Spinal cord (tissue), 10 donors: ENCODE results near the gene HES4. TPM values are rescaled to one million over a fixed set of nuclear protein-coding genes. Genes with fewer than 3 reads are reported as not detected.
"Not testable (repeated sequence)": the region's sequence is repeated elsewhere in the genome, so short reads cannot be mapped to it uniquely, and the experiment has no call there.

Source experiments
- DNase-seq, 6 donors: peaks; one replicate each; pipeline versions ENCODE4 v3.0.0 to v3.0.0-alpha.2; 2013 to 2015; ENCODE audit warnings: low spot score in 6 of 6, low read depth in 4 of 6
- H3K27ac ChIP-seq: one replicate; pipeline ENCODE4 v1.5.1; 2013; ENCODE audit warnings: low read depth, low read length, control low read depth
- H3K27me3 ChIP-seq: one replicate; pipeline ENCODE4 v1.6.1; 2013; ENCODE audit warnings: low read length; ENCODE audit not compliant: control insufficient read depth, insufficient read depth
- H3K36me3 ChIP-seq: one replicate; pipeline ENCODE4 v1.6.1; 2013; ENCODE audit warnings: low read length; ENCODE audit not compliant: control insufficient read depth, insufficient read depth
- H3K4me1 ChIP-seq: one replicate; pipeline ENCODE4 v1.6.1; 2013; ENCODE audit warnings: low read length; ENCODE audit not compliant: control insufficient read depth, insufficient read depth
- H3K4me3 ChIP-seq: one replicate; pipeline ENCODE4 v1.5.1; 2013; ENCODE audit warnings: low read depth, low read length, control low read depth
- H3K9me3 ChIP-seq: one replicate; pipeline ENCODE4 v1.6.1; 2013; ENCODE audit warnings: low read length; ENCODE audit not compliant: control insufficient read depth, insufficient read depth
- WGBS: methylation state at CpG from one replicate; pipeline ENCODE4 v1.1.5; 2013; ENCODE audit warnings: missing lambda C conversion rate; ENCODE audit not compliant: insufficient coverage; 5-methylcytosine and 5-hydroxymethylcytosine counted together
- polyA plus RNA-seq, 2 donors: library from polyadenylated mRNA; unstranded; fragments of 120-200 nt; gene quantifications; one replicate each; pipeline ENCODE4 v1.2.1, GENCODE V29; 2013; ENCODE audit not compliant: insufficient read length in 2 of 2
- total RNA-seq, 2 donors: library from RNA; depleted of rRNA in 1 of 2; stranded (reverse); fragments of 120-200 nt in 1 of 2; fragments of >200 nt in 1 of 2; gene quantifications; one replicate each; pipeline versions ENCODE4 v1.2.3 to v1.2.4, GENCODE V29; 2013 to 2014
- donor health status: healthy.

Gene HES4
- total and polyA plus RNA-seq, 4 donors, result 12.3 to 77.1 (median 73.2) TPM

- Histone ChIP-seq H3K4me1 (peaks cover 79% of the 10 kb centered on the region), H3K9me3 (no peaks in the 10 kb centered on the region), H3K27me3 (peaks cover 6% of the 10 kb centered on the region), H3K27ac (no peak overlapping the region), H3K36me3 (peaks cover 59% of the 10 kb centered on the region), H3K4me3 (no peak overlapping the region)
- DNase-seq, result no peak
- WGBS, result 91% methylated on average over 17 of the region's 19 CpGs
These were observed 35.5 kb upstream of the HES4 start for GRCh38 chr1:1035291-1035943.

DNA sequence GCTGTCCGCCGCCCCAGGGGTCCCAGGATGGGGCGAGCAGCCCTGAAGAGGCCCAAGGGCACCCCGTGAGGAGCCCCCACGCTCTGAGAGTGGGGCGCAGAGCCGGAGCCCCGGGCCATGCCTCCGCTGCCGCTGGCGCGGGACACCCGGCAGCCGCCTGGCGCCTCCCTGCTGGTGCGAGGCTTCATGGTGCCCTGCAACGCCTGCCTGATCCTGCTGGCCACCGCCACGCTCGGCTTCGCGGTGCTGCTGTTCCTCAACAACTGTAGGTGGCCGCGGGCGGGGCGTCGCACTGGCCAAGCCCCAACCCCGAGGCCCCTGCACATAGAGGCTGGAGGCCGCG, 34.5 kb upstream of the HES4 start:
- no peaks in the 10 kb centered on the region for H3K9me3 ChIP-seq
- H3K36me3 ChIP-seq, result peaks cover 59% of the 10 kb centered on the region
- DNase-seq, result peak in 1 of 6 donors; percentile 41
- WGBS, result 37% methylated on average over 30 of the region's 30 CpGs
- H3K4me3 ChIP-seq, result peak overlapping the region; percentile 18
- peaks cover 69% of the 10 kb centered on the region for H3K4me1 ChIP-seq
- peaks cover 2% of the 10 kb centered on the region for H3K27me3 ChIP-seq
- no peak overlapping the region for H3K27ac ChIP-seq

- no peak overlapping the region for H3K27ac ChIP-seq
- H3K9me3 ChIP-seq, result no peaks in the 10 kb centered on the region
- H3K4me3 ChIP-seq, result peak overlapping the region; percentile 18
- WGBS, result 1% methylated on average over 69 of the region's 71 CpGs
- H3K36me3 ChIP-seq, result peaks cover 59% of the 10 kb centered on the region
- H3K27me3 ChIP-seq, result peaks cover 2% of the 10 kb centered on the region
- DNase-seq, result peak in 2 of 6 donors; percentile 58 to 62
- H3K4me1 ChIP-seq, result peaks cover 64% of the 10 kb centered on the region
These were observed 34.0 kb upstream of the HES4 start for GRCh38 chr1:1033731-1034438.

DNA sequence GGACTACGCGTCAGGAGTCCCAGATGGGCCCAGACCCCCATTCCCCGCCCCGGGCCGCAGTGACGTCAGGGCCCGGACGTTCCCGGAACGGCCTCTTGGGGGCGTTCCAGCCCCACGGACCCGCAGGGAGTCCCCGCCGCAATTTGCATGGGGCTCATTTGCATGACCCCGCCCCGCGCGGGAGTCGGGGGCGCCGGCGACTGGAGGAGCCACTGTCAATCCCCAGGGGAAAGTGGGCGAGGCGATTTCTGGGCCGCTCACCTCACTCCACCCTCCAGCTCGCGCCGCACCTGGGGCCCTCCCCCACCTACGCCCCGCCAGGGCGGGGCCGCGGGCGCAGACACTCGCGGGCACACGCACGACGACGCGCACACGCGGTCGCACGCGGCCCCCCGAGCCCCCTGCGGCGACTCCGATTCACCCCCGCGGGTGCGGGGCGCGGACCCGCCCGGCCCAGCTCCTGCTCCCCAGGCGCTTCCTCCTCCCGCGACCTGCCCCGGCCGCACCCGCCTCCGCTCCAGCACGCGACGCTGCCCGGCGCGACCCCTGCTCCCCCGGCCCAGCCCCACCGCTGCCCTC, 33.2 kb upstream of the HES4 start:
- Histone ChIP-seq H3K27me3 (peaks cover 2% of the 10 kb centered on the region), H3K4me3 (peak overlapping the region; percentile 29), H3K36me3 (peaks cover 56% of the 10 kb centered on the region), H3K27ac (no peak overlapping the region), H3K4me1 (peaks cover 56% of the 10 kb centered on the region), H3K9me3 (no peaks in the 10 kb centered on the region)
- DNase-seq, result peak in 5 of 6 donors; percentile 75 to 97 (median 86)
- under 1% methylated on average over 73 of the region's 73 CpGs for WGBS

DNA sequence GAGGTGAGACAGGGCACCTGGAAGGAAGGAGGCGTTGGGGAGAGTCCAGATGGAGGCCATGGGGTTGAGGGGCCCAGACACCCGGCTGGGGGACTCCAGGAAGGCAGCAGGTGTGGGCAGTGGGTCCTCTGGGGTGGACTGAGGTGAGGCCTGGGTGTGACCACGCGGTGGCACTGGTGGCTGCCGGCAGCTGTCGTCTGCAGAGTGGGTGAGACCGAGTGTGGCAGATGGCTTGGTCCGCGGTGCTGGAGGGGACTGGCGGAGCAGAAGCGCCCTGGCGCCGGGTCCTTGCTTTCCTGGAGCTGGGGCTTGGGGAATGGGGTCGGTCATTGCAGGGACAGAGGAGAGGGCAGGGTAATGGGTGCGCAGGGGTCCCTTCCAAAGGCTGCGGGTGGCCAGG, 32.5 kb upstream of the HES4 start:
- peaks cover 2% of the 10 kb centered on the region for H3K27me3 ChIP-seq
- peak in 2 of 6 donors; percentile 65 to 83 for DNase-seq
- peak overlapping the region; percentile 29 for H3K4me3 ChIP-seq
- H3K36me3 ChIP-seq, result peaks cover 56% of the 10 kb centered on the region
- H3K27ac ChIP-seq, result no peak overlapping the region
- H3K4me1 ChIP-seq, result peaks cover 60% of the 10 kb centered on the region
- no peaks in the 10 kb centered on the region for H3K9me3 ChIP-seq
- 22% methylated on average over 16 of the region's 16 CpGs for WGBS

GRCh38 chr1:1031659-1032235, 31.9 kb upstream of the HES4 start:
- WGBS, result 84% methylated on average over 9 of the region's 11 CpGs
- Histone ChIP-seq H3K36me3 (peaks cover 56% of the 10 kb centered on the region), H3K4me3 (no peak overlapping the region), H3K4me1 (peaks cover 62% of the 10 kb centered on the region), H3K27me3 (peaks cover 2% of the 10 kb centered on the region), H3K27ac (no peak overlapping the region), H3K9me3 (no peaks in the 10 kb centered on the region)
- DNase-seq, result no peak

DNA sequence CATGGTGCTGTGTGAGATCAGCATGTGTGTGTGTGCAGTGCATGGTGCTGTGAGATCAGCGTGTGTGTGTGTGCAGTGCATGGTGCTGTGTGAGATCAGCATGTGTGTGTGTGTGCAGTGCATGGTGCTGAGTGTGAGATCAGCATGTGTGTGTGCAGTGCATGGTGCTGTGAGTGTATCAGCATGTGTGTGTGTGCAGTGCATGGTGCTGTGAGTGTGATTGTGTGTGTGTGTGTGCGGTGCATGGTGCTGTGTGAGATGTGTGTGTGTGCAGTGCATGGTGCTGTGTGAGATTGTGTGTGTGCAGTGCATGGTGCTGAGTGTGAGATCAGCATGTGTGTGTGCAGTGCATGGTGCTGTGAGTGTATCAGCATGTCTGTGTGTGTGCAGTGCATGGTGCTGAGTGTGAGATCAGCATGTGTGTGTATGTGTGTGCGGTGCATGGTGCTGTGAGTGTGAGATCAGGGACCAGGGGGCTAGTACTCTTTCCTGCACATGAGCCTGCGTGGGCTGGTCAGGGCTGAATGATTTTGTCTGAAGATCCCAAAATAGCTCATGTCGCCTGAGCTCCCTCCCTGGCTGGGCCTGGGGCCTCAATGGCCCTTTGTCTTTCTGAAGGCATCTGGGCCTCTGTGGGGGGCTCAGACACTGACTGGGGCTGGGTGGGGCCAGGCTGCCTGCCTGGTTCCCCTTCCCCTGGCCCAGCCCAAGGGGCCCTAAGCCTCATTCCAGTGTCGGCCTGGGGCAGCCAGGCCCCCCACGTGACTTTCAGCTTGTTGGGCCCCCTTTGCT, 31.2 kb upstream of the HES4 start:
- not testable (repeated sequence) for H3K27ac ChIP-seq, H3K9me3 ChIP-seq, H3K27me3 ChIP-seq, H3K4me3 ChIP-seq
- Histone ChIP-seq H3K4me1 (peaks cover 63% of the 10 kb centered on the region), H3K36me3 (peaks cover 56% of the 10 kb centered on the region)
- DNase-seq, result peak in 1 of 6 donors; percentile 32
- 46% methylated on average over 7 of the region's 7 CpGs for WGBS

DNA sequence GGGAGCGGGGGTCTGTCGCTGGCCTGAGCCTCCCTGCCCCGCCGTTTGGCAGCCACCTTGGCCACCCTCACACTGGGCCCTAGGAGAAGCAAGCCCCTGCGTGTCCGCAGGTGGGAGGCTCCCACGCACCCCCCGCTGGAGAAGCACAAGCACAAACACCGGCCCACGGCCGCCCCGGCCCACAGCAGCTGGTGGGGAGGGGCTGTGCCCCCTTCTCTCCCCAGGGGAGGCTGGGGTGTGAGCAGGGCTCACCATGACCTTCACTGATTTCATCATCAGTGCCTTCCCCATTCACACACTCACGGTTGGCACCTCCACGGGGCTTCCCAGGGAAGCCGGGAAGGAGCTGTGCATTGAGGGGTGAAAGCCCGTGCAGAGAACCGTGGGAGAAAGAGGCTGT, 27.9 kb upstream of the HES4 start:
- 78% methylated on average over 8 of the region's 17 CpGs for WGBS
- H3K4me1 ChIP-seq, result peaks cover 73% of the 10 kb centered on the region

More for the DNA sequence above, 27.9 kb upstream of the HES4 start:
- no peak overlapping the region for H3K27ac ChIP-seq
- no peak for DNase-seq
- H3K9me3 ChIP-seq, result no peaks in the 10 kb centered on the region
- H3K4me3 ChIP-seq, result no peak overlapping the region
- H3K27me3 ChIP-seq, result no peaks in the 10 kb centered on the region
- H3K36me3 ChIP-seq, result peaks cover 73% of the 10 kb centered on the region
